KBM-7 (cell line): ENCODE results near the gene CAPN1.
"Not testable (repeated sequence)": the region's sequence is repeated elsewhere in the genome, so short reads cannot be mapped to it uniquely, and the experiment has no call there.

ENCODE experiments used
- DNase-seq: peaks from one replicate; pipeline ENCODE4 v3.0.0-alpha.2; 2015
- in situ Hi-C: fragments of 300-500 bp; cut with MboI; formaldehyde crosslinking; loops from 2 replicates; pipeline ENCODE4 v1.14.3; 2020; ENCODE audit warnings: low sequenced_read_pairs, low pct_unique_long_range_greater_than_20kb, mixed read lengths

Gene CAPN1

DNA sequence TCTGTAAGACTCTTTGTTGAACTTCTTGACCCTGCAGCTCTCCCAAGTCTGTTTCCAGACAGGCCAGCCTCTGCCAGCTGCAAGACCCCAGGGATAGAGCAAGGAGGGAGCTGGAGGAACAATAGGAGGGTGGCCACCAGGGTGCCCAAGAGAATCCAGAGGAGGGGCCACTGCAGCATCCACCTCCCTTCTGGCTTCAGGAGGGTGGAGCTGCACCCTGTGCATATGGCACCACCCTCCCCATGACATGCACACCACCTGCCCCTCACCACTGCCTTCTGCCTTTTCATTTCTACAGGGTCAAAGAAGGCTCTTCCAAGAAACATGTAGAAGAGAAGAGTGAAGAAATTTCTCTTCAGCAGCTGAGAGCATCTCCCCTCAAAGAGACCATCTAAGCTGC is 60.0 kb downstream of the CAPN1 start:
- DNase-seq: no peak
- in situ Hi-C loops: no loop called here

GRCh38 chr11:65242389-65242788 is 60.7 kb downstream of the CAPN1 start:
- in situ Hi-C loops: no loop called here
- no peak for DNase-seq

DNA sequence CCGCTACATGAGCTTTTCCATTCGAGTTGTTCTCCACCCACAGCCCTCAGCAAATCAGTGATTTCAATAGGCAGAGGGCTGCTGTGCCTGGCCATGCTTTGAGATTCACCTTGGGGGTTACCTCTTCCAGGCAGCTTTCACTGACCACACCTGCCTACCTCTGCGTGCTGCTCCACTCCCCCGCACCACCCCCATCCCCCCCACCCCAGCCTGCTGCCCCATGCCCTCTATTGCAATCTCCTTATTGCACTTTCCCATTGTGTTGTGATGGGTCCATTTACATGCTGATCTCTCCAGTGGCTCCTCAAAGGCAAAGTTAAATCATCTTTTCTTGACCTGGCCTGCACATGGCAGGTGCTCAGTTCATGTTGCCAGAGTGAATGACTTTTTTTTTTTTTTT is 62.1 kb downstream of the CAPN1 start:
- in situ Hi-C loops: no loop called here
- DNase-seq: no peak

DNA sequence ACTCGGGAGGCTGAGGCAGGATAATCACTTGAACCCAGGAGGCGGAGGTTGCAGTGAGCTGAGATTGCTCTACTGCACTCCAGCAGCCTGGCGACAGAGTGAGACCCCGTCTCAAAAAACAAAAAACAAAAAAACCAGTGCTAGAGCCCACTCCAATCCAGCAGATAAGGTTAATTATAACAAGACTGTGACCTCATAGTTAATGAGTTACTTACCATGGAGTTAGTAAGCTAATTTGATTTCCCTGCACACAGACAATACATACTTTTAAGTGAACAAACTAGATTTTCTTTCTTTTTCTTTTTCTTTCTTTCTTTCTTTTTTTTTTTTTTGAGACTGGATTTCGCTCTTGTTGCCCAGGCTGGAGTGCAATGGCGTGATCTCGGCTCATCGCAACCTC is 63.3 kb downstream of the CAPN1 start:
- in situ Hi-C loops, DNase-seq: not testable (repeated sequence)

GRCh38 chr11:65246506-65246905 is 64.8 kb downstream of the CAPN1 start:
- in situ Hi-C loops: no loop called here
- no peak for DNase-seq

DNA sequence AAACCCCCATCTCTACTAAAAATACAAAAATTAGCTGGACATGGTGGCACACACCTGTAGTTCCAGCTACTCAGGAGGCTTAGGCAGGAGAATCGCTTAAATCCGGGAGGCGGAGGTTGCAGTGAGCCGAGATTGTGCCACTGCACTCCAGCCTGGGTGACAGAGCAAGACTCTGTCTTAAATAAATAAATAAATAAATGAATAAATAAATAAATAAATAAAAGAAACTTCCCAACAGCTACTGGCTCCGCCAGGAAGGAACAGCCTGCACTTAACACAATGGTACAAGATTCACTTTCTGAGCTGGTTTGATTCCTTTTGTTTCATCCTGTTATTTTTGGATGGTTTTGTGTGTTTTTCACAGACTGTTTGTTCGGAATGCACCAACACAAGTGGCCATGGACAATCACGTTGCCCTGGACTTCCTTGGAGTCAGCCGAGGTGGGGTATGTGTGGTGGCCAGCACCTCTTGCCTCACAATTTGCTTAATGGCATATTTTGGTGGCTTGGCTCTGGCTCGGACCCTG is 66.5 kb downstream of the CAPN1 start:
- DNase-seq, in situ Hi-C loops: not testable (repeated sequence)

GRCh38 chr11:65251476-65251875 is 69.7 kb downstream of the CAPN1 start:
- in situ Hi-C loops: no loop called here

GRCh38 chr11:65254724-65255123 is 73.0 kb downstream of the CAPN1 start:
- in situ Hi-C loops: no loop called here
- no peak for DNase-seq

More at GRCh38 chr11:65251476-65251875, 69.7 kb downstream of the CAPN1 start:
- DNase-seq: no peak

DNA sequence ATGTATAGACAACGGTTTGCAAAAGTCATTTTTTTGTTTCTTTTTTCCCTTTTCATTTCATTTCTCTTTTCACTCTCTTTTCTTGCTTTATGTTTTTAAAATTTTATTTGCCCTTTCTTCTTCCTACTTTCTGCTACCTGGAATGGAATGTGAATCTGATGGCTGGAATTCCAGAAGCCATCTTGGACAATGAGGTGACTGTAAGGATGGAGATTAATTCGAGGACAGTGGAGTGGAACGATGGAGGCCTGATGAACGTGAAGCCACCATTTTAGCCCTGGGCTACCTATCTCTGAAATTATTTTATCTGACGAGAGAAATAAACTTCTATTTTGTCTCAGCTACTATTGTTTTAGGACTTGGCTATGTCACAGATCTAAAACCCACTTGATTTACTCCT is 77.3 kb downstream of the CAPN1 start:
- in situ Hi-C loops: no loop called here

DNA sequence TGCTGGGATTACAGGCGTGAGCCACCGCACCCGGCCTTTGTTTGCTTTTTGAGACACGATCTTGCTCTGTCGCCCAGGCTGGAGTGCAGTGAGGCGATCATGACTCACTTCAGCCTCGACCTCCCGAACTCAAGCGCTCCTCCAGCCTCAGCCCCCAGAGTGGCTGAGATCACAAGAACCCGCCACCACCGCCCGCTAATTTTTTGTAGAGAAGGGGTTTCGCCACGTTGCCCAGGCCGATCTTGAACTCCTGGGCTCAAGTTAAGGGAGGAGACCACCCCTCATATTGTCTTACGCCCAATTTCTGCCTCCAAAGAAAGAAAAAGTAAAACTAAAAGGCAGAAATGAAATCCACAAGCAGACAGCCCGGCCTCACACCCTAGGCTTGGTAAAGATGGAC is 78.6 kb downstream of the CAPN1 start:
- in situ Hi-C loops: no loop called here
- no peak for DNase-seq

More for the DNA sequence above, 77.3 kb downstream of the CAPN1 start:
- DNase-seq: no peak

DNA sequence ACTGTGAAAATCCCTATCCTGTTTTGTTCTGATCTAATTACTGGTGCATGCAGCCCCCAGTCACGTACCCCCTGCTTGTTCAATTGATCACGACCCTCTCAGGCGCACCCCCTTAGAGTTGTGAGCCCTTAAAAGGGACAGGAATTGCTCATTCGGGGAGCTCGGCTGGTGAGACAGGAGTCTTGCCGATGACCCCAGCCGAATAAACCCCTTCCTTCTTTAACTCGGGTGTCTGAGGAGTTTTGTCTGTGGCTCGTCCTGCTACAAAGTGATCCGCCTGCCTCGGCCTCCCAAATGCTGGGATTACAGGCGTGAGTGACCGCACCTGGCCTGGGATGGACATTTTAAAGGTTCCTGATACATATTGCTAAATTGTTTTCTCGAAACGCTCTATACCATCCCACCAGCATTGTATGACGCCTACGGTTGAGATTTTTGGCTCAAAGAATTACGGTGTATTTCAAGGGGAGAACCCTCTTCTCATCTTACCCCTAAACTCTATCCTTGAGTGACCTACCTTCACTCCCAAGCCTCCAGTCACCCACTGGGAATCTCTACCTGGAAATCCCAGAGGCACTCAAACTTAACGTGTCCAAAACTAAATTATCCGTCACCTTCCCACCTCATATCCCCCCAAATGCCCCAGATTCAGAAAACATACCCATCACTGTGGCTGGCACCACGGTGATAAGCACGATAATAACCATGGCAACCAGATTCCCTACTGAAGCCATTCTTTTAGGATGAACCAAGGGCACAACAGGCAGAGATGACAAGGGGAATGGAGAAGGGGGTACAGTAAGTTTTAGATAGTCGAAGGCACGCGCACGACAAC is 79.2 kb downstream of the CAPN1 start:
- DNase-seq: no peak
- in situ Hi-C loops: no loop called here
